Caco-2 (cell line): ENCODE data around the gene ARHGAP5. TPM values are rescaled to one million over a fixed set of nuclear protein-coding genes. Genes with fewer than 3 reads are reported as not detected.

Experiments used
- BruUV-seq: library from RNA; stranded (reverse); fragments of 400-500 nt; replicated peaks from 2 replicates; lab custom pipeline; 2021; lab: Mats Ljungman, UMichigan
- CTCF ChIA-PET: fragments of 300-600 bp; sonication (Branson Sonifier 250); formaldehyde crosslinking; loops from one replicate; lab custom pipeline; 2022; ENCODE audit warnings: antibody characterized with exemption; lab: Charles Lee
- POLR2A ChIA-PET: fragments of 300-600 bp; sonication (Branson Sonifier 250); formaldehyde crosslinking; loops from one replicate; lab custom pipeline; 2022; ENCODE audit warnings: antibody characterized with exemption; lab: Charles Lee
- DNase-seq, 2 experiments: peaks; one replicate each; pipeline versions ENCODE4 v3.0.0 to v3.0.0-alpha.2; 2020 to 2022
- H3K27me3 ChIP-seq: replicated peaks from 2 replicates; pipeline ENCODE4 v1.6.0; 2011; ENCODE audit warnings: low read length; ENCODE audit not compliant: control insufficient read depth, insufficient read depth
- H3K36me3 ChIP-seq: 2 replicates; pipeline ENCODE4 v1.5.1; 2011; ENCODE audit warnings: low read length; ENCODE audit not compliant: control insufficient read depth, insufficient read depth
- H3K4me1 ChIP-seq: fragments of 250-450 bp; sonication (Bioruptor Pico); 2 replicates; pipeline ENCODE4 v1.5.1; 2020; ENCODE audit warnings: mild to moderate bottlenecking
- H3K4me3 ChIP-seq: 2 replicates; pipeline ENCODE4 v1.5.1; 2011; ENCODE audit warnings: low read depth, mild to moderate bottlenecking, control low read depth, low read length
- H3K9me3 ChIP-seq: fragments of 250-450 bp; sonication (Bioruptor Pico); 2 replicates; pipeline ENCODE4 v1.5.1; 2020; ENCODE audit warnings: mild to moderate bottlenecking, moderate library complexity
- H3K27ac Mint-ChIP-seq: one replicate; pipeline ENCODE4 v1.8.0; 2022; ENCODE audit warnings: mixed read lengths; ENCODE audit not compliant: unreplicated experiment
- H3K27me3 Mint-ChIP-seq: one replicate; pipeline ENCODE4 v1.8.0; 2022; ENCODE audit warnings: mixed read lengths; ENCODE audit not compliant: insufficient read depth, unreplicated experiment
- H3K36me3 Mint-ChIP-seq: one replicate; pipeline ENCODE4 v1.8.0; 2022; ENCODE audit warnings: mild to moderate bottlenecking, mixed read lengths; ENCODE audit not compliant: insufficient read depth, unreplicated experiment
- H3K4me1 Mint-ChIP-seq: one replicate; pipeline ENCODE4 v1.8.0; 2022; ENCODE audit warnings: low read depth, mixed read lengths; ENCODE audit not compliant: unreplicated experiment
- H3K4me3 Mint-ChIP-seq: one replicate; pipeline ENCODE4 v1.8.0; 2022; ENCODE audit warnings: mild to moderate bottlenecking, moderate library complexity, mixed read lengths; ENCODE audit not compliant: unreplicated experiment
- H3K9me3 Mint-ChIP-seq: one replicate; pipeline ENCODE4 v1.8.0; 2022; ENCODE audit warnings: mixed read lengths; ENCODE audit not compliant: unreplicated experiment
- CTCF ChIP-seq, 2 experiments: fragments of 200-600 bp in 1 of 2; IDR thresholded peaks; 1 replicate in 1 of 2; 2 replicates in 1 of 2; pipeline versions ENCODE4 v1.5.1 to v1.8.0; 2011 to 2022; ENCODE audit warnings: antibody characterized with exemption in 1 of 2, control low read depth in 1 of 2, inconsistent platforms in 1 of 2, low read depth in 1 of 2, low read length in 1 of 2, mild to moderate bottlenecking in 1 of 2, moderate library complexity in 1 of 2; ENCODE audit not compliant: insufficient read depth in 1 of 2, severe bottlenecking in 1 of 2, unreplicated experiment in 1 of 2
- intact Hi-C: fragments of 100-400 bp; cut with micrococcal nuclease; formaldehyde crosslinking; loops from one replicate; pipeline ENCODE4 v1.10.0; 2022; ENCODE audit not compliant: unreplicated experiment
- total RNA-seq: library from RNA; stranded (reverse); gene quantifications from 2 replicates; pipeline ENCODE4 v1.2.3, GENCODE V29; 2022

Gene ARHGAP5
- total RNA-seq, 1 experiment from 2014 or later, result 165 TPM

- Histone ChIP-seq H3K9me3 (no peaks in the 10 kb centered on the region), H3K36me3 (no peaks in the 10 kb centered on the region), H3K4me3 (peak overlapping the region; percentile 76), H3K27me3 (no peaks in the 10 kb centered on the region), H3K4me1 (0 out of 2 replicates have a peak, but pooled peaks cover 5% of the 10 kb centered on the region)
- BruUV-seq, result no TSS peak
- Mint-ChIP-seq H3K4me1 (no peaks in the 10 kb centered on the region), H3K27me3 (no peaks in the 10 kb centered on the region), H3K4me3 (peak overlapping the region; percentile 90), H3K27ac (peak overlapping the region; percentile 98), H3K36me3 (peaks cover 20% of the 10 kb centered on the region), H3K9me3 (no peaks in the 10 kb centered on the region)
- ChIA-PET POLR2A (no interaction called here), CTCF (no interaction called here)
- intact Hi-C loops, result loop anchor here (2.0 kb wide), 2 partner anchors 268 to 270 kb away; no protein-coding TSS in a partner anchor
- DNase-seq, result peak in 1 of 2 experiments; percentile 10
- no peak for TF ChIP-seq CTCF (IDR thresholded peaks at IDR 0.05; ENCODE audit: insufficient read depth in 1 of 2, low read depth in 1 of 2, low read length in 1 of 2, severe bottlenecking in 1 of 2, unreplicated experiment in 1 of 2)
These were observed 125.4 kb downstream of the ARHGAP5 start for GRCh38 chr14:32202491-32202997.

- H3K4me1 ChIP-seq, result 0 out of 2 replicates have a peak, but pooled peaks cover 5% of the 10 kb centered on the region
- Mint-ChIP-seq H3K4me1 (no peaks in the 10 kb centered on the region), H3K36me3 (peaks cover 20% of the 10 kb centered on the region), H3K4me3 (peak within 1 kb of the TSS; percentile 90), H3K27ac (peak within 1 kb of the TSS; percentile 98), H3K9me3 (no peaks in the 10 kb centered on the region), H3K27me3 (no peaks in the 10 kb centered on the region)
- intact Hi-C loops, result loop anchor here (1.0 to 2.0 kb wide), 3 partner anchors 49 to 270 kb away; no protein-coding TSS in a partner anchor
- BruUV-seq, result no TSS peak
- ChIA-PET CTCF (interaction anchor here (0.7 to 1.0 kb wide), 4 partner anchors 52 to 357 kb away, joined by 3 to 4 read pairs (median 3); no protein-coding TSS in a partner anchor), POLR2A (interaction anchor here (0.6 to 1.0 kb wide), 4 partner anchors 127 to 310 kb away, joined by 3 to 13 read pairs (median 4); partner anchors contain the start of gene ARHGAP5)
- H3K36me3 ChIP-seq, result no peaks in the 10 kb centered on the region
- peak within 1 kb of the TSS; percentile 76 for H3K4me3 ChIP-seq
- peak; percentile 95 for DNase-seq
- H3K27me3 ChIP-seq, result no peaks in the 10 kb centered on the region
- no peaks in the 10 kb centered on the region for H3K9me3 ChIP-seq
- TF ChIP-seq CTCF (IDR thresholded peaks at IDR 0.05; ENCODE audit: insufficient read depth in 1 of 2, low read depth in 1 of 2, low read length in 1 of 2, severe bottlenecking in 1 of 2, unreplicated experiment in 1 of 2), result no peak
These were observed 126.1 kb downstream of the ARHGAP5 start, which contains the start of gene RNU6-8 for GRCh38 chr14:32202998-32203882. Gene RNU6-8 (minus strand): TSS chr14:32203269.

- Histone ChIP-seq H3K36me3 (no peaks in the 10 kb centered on the region), H3K27me3 (no peaks in the 10 kb centered on the region), H3K9me3 (no peaks in the 10 kb centered on the region), H3K4me1 (0 out of 2 replicates have a peak, but pooled peaks cover 5% of the 10 kb centered on the region), H3K4me3 (peak overlapping the region; percentile 76)
- ChIA-PET POLR2A (interaction anchor here (0.6 to 1.0 kb wide), 2 partner anchors 127 to 265 kb away, joined by 4 to 13 read pairs; partner anchors contain the start of gene ARHGAP5), CTCF (interaction anchor here (0.7 to 1.0 kb wide), 4 partner anchors 51 to 356 kb away, joined by 3 to 4 read pairs (median 3); no protein-coding TSS in a partner anchor)
- Mint-ChIP-seq H3K4me3 (peak overlapping the region; percentile 90), H3K4me1 (no peaks in the 10 kb centered on the region), H3K36me3 (peaks cover 20% of the 10 kb centered on the region), H3K27ac (peak overlapping the region; percentile 98), H3K9me3 (no peaks in the 10 kb centered on the region), H3K27me3 (no peaks in the 10 kb centered on the region)
- BruUV-seq, result TSS peak; percentile 32
- DNase-seq, result no peak
- intact Hi-C loops, result loop anchor here (1.0 to 2.0 kb wide), 3 partner anchors 48 to 269 kb away; no protein-coding TSS in a partner anchor
- no peak for TF ChIP-seq CTCF (IDR thresholded peaks at IDR 0.05; ENCODE audit: insufficient read depth in 1 of 2, low read depth in 1 of 2, low read length in 1 of 2, severe bottlenecking in 1 of 2, unreplicated experiment in 1 of 2)
These were observed 126.8 kb downstream of the ARHGAP5 start for GRCh38 chr14:32203928-32204357.
